ENCODE measurements around the gene KNDC1.
"Not testable (repeated sequence)": the region's sequence is repeated elsewhere in the genome, so short reads cannot be mapped to it uniquely, and the experiment has no call there.

The KNDC1 gene

DNA sequence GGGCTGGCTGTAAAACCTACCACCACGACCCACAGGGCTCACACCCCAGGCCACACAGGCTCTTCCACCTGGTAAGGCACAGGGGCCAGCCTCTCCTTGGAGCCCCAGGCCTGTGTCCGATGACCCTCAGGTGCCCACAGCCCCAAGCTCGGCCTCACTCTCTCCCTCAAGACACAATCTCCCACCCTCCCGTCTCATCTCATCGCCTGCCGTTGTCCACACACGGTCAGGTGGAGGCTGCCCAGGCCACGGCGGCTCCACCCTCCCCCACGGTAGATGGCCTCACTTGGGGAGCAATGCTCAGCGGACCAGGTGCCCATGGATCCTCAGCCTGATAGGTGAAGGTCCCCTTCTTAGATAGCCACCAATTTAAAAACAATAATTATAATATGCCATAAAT, 61.3 kb downstream of the KNDC1 start:
- no peak for DNase-seq (ENCODE audit: low spot score)

DNA sequence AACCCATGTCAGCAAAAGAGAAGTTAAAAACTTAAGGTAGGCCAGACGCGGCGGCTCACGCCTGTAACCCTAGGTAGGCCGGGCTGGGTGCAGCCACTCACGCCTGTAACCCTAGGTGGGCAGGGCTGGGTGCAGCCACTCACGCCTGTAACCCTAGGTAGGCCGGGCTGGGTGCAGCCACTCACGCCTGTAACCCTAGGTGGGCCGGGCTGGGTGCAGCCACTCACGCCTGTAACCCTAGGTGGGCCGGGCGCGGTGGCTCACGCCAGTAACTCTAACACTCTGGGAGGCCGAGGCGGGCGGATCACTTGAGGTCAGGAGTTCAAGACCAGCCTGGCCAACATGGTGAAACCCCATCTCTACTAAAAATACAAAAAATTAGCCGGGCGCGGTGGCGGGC, 61.7 kb downstream of the KNDC1 start:
- DNase-seq (ENCODE audit: low spot score): not testable (repeated sequence)

GRCh38 chr10:133224076-133224475, 64.1 kb downstream of the KNDC1 start:
- DNase-seq (ENCODE audit: low spot score): no peak

GRCh38 chr10:133224756-133225372, 64.8 kb downstream of the KNDC1 start:
- no peak for DNase-seq (ENCODE audit: low spot score)

GRCh38 chr10:133225707-133226191, 65.7 kb downstream of the KNDC1 start:
- no peak for DNase-seq (ENCODE audit: low spot score)

- no peak for DNase-seq (ENCODE audit: low spot score)
Measured at GRCh38 chr10:133226251-133226808, 66.3 kb downstream of the KNDC1 start.

DNA sequence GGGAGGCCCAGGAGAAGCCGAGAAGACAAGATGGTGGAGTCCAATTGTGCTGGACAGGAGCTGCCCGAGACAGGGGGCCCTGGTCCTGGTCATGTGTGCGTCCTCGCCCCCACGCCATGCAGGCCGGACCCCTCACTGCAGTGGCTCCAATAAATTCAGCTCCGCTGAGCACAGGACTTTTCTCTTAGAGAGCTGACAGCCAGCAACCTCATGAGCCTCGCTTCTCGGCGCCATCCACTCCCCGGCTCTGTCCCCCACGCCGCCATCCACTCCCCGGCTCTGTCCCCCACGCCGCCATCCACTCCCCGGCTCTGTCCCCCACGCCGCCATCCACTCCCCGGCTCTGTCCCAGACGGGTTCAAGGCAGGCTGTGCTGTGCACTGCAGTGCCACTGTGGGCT, 67.2 kb downstream of the KNDC1 start:
- no peak for DNase-seq (ENCODE audit: low spot score)

DNA sequence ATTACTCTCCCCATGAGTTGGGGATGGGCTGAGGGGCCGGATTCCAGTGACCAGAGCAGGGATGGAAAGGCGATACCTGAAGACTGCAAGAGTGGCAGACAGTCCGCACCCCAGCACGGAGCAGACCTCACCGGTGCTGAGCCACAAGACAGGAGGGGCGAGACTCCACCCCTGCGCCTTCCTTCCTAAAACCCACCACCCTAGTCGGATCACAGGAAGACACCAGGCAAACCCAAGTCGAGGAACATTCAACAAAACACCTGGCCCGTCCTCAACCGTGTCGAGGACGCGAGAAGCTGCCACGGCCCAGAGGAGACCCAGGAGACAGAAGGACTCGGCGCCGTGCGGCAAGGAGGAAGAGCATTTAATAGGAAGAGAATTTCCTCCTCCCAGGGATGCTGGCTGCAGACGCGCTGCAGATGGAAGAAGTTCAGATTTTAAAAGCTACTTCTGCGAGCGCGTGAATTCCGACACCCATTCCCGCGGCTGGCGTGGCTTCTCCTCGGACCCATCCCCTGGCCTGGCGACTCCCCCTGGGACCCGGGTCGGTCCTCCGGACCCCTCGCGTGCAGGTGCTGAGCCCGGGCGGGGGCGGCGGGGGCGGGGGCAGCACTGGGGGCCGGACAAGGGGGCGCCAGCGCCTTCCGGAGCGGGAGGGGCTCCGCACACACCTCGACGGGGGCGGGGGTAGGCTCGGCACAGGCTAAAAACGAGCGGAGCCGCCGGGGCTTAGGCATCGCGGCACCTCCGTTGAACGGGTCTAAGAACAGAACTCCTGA, 69.4 kb downstream of the KNDC1 start:
- no peak for DNase-seq (ENCODE audit: low spot score)

DNA sequence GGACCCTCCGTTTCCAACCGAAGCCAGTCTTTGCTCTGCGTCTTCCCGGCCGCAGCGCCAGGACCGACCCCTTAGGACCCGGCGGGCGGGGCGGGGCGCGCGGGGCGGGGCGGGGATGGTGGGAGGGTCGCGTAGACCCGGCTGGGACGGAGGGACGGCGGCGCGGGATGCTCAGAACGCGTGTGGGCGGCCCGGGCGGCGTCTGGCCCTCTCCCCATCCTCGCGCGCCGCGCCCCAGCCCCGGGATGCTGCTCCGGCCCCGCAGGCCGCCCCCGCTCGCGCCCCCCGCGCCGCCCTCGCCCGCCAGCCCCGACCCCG, 70.0 kb downstream of the KNDC1 start, which contains the start of gene UTF1:
Gene UTF1 (plus strand): TSS at position 174 of the 318 bp plus-strand sequence. CDS start 72 bp downstream, at position 246.
- no peak for DNase-seq (ENCODE audit: low spot score)

GRCh38 chr10:133230387-133231195, 70.6 kb downstream of the KNDC1 start:
- DNase-seq (ENCODE audit: low spot score): no peak

GRCh38 chr10:133231244-133231945, 71.4 kb downstream of the KNDC1 start:
- DNase-seq (ENCODE audit: low spot score): no peak

- no peak for DNase-seq (ENCODE audit: low spot score)
Measured at GRCh38 chr10:133231946-133232574, 72.0 kb downstream of the KNDC1 start.

- DNase-seq (ENCODE audit: low spot score): not testable (repeated sequence)
Measured at GRCh38 chr10:133234796-133235195, 74.8 kb downstream of the KNDC1 start.

GRCh38 chr10:133235265-133235855, 75.3 kb downstream of the KNDC1 start:
- no peak for DNase-seq (ENCODE audit: low spot score)

GRCh38 chr10:133235932-133236331, 75.9 kb downstream of the KNDC1 start:
- DNase-seq (ENCODE audit: low spot score): no peak

GRCh38 chr10:133236401-133237240, 76.6 kb downstream of the KNDC1 start:
- DNase-seq (ENCODE audit: low spot score): no peak

- DNase-seq (ENCODE audit: low spot score): no peak
Measured at GRCh38 chr10:133237241-133237587, 77.2 kb downstream of the KNDC1 start.

- DNase-seq (ENCODE audit: low spot score): no peak
Measured at GRCh38 chr10:133237588-133238465, 77.8 kb downstream of the KNDC1 start, which contains the start of gene VENTX. Gene VENTX, plus strand, starts transcription at chr10:133237855. Its CDS starts 60 bp downstream, at chr10:133237915.

GRCh38 chr10:133238466-133238804, 78.4 kb downstream of the KNDC1 start:
- no peak for DNase-seq (ENCODE audit: low spot score)
